H1 (cell line): ENCODE data around the gene SLC7A14.

Experiments
- CHD2 ChIP-seq: IDR thresholded peaks from 2 replicates; pipeline ENCODE4 v1.6.1; 2012; ENCODE audit warnings: low read length, improper control_type of control experiment
- PHF8 ChIP-seq: fragments of 200-600 bp; sonication (generic); conservative IDR thresholded peaks from 2 replicates; pipeline ENCODE4 v1.7.1; 2012; ENCODE audit warnings: low read depth, mild to moderate bottlenecking, inconsistent platforms, low read length, moderate library complexity
- RAD21 ChIP-seq, 2 experiments: IDR thresholded peaks in 1 of 2; conservative IDR thresholded peaks in 1 of 2; 2 replicates each; pipeline ENCODE4 v1.6.1; 2011; ENCODE audit warnings: low read depth in 2 of 2, low read length in 2 of 2, improper control_type of control experiment in 1 of 2, inconsistent platforms in 1 of 2, mild to moderate bottlenecking in 1 of 2, moderate library complexity in 1 of 2
- SIN3A ChIP-seq, 2 experiments: IDR thresholded peaks in 1 of 2; conservative IDR thresholded peaks in 1 of 2; 2 replicates each; pipeline ENCODE4 v1.6.1; 2011 to 2012; ENCODE audit warnings: low read length in 2 of 2, improper control_type of control experiment in 1 of 2, low read depth in 1 of 2, mild to moderate bottlenecking in 1 of 2
- SP4 ChIP-seq: IDR thresholded peaks from 2 replicates; pipeline ENCODE4 v1.6.1; 2012; ENCODE audit warnings: low read length, inconsistent platforms
- TAF1 ChIP-seq: IDR thresholded peaks from 2 replicates; pipeline ENCODE4 v1.6.1; 2011; ENCODE audit warnings: mild to moderate bottlenecking, low read depth, low read length
- TAF7 ChIP-seq: optimal IDR thresholded peaks from 2 replicates; pipeline ENCODE3; 2011; ENCODE audit warnings: low read depth, mild to moderate bottlenecking, inconsistent platforms, low read length, moderate library complexity, borderline replicate concordance
- TEAD4 ChIP-seq: IDR thresholded peaks from 2 replicates; pipeline ENCODE4 v1.6.1; 2012; ENCODE audit warnings: low read depth, low read length, inconsistent platforms, mixed read lengths
- TF ChIP-seq, protein P1 (sequence below), 3 experiments: IDR thresholded peaks; 1 replicate in 2 of 3; 2 replicates in 1 of 3; pipeline versions ENCODE4 v1.5.1 to v1.6.1; 2011; ENCODE audit warnings: low read length in 3 of 3, mild to moderate bottlenecking in 3 of 3, inconsistent platforms in 2 of 3, low read depth in 1 of 3, moderate library complexity in 1 of 3; ENCODE audit not compliant: insufficient read depth in 1 of 3; ENCODE audit errors: control extremely low read depth in 1 of 3
- TF ChIP-seq, protein P2 (sequence below): IDR thresholded peaks from 2 replicates; pipeline ENCODE4 v1.6.1; 2011; ENCODE audit warnings: low read depth, mild to moderate bottlenecking, low read length; ENCODE audit not compliant: insufficient read depth
- TF ChIP-seq, protein P3 (sequence below): IDR thresholded peaks from 2 replicates; pipeline ENCODE4 v1.6.1; 2012; ENCODE audit warnings: low read length, inconsistent platforms

DNA sequence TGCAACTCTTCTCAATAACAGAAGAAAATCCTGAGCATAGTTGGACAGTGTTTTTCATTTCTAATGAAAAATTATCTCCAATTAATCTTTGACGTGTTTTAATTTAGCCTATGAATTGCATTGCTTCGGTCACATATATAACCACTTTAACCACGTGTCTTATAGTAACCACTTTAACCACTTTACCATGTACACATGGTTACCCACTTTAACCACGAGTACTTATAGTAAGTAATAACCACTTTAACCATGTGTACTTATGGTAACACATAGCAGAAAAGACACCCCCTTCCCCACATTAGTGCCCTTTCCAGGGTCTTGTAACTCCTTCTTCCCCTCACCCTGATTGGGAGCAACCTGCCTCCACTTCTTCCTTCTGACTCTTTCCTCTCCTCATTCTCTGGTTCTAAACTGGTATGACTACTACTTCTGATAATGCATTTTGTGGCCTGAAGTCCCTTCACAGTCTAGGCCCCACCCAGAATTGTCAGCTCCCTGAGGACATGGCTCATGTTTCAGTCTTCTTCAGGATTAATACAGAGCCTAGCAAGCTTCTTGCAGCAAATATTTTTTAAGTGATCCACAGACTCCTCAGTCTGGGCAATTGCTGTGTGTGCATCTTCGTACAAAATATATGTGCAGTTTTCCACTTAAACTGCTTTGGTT, 25.0 kb downstream of the SLC7A14 start:
- TF ChIP-seq, protein P1, sequence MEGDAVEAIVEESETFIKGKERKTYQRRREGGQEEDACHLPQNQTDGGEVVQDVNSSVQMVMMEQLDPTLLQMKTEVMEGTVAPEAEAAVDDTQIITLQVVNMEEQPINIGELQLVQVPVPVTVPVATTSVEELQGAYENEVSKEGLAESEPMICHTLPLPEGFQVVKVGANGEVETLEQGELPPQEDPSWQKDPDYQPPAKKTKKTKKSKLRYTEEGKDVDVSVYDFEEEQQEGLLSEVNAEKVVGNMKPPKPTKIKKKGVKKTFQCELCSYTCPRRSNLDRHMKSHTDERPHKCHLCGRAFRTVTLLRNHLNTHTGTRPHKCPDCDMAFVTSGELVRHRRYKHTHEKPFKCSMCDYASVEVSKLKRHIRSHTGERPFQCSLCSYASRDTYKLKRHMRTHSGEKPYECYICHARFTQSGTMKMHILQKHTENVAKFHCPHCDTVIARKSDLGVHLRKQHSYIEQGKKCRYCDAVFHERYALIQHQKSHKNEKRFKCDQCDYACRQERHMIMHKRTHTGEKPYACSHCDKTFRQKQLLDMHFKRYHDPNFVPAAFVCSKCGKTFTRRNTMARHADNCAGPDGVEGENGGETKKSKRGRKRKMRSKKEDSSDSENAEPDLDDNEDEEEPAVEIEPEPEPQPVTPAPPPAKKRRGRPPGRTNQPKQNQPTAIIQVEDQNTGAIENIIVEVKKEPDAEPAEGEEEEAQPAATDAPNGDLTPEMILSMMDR (IDR thresholded peaks at IDR 0.05; ENCODE audit: control extremely low read depth in 1 of 3, insufficient read depth in 1 of 3, low read depth in 1 of 3, low read length in 3 of 3): no peak
- TF ChIP-seq, protein P2, sequence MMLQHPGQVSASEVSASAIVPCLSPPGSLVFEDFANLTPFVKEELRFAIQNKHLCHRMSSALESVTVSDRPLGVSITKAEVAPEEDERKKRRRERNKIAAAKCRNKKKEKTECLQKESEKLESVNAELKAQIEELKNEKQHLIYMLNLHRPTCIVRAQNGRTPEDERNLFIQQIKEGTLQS: no peak
- TF ChIP-seq SP4: no peak
- TF ChIP-seq, protein P3, sequence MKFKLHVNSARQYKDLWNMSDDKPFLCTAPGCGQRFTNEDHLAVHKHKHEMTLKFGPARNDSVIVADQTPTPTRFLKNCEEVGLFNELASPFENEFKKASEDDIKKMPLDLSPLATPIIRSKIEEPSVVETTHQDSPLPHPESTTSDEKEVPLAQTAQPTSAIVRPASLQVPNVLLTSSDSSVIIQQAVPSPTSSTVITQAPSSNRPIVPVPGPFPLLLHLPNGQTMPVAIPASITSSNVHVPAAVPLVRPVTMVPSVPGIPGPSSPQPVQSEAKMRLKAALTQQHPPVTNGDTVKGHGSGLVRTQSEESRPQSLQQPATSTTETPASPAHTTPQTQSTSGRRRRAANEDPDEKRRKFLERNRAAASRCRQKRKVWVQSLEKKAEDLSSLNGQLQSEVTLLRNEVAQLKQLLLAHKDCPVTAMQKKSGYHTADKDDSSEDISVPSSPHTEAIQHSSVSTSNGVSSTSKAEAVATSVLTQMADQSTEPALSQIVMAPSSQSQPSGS: no peak
- no peak for TF ChIP-seq SIN3A (conservative IDR thresholded peaks at IDR 0.05 in 1 of 2, IDR thresholded peaks at IDR 0.05 in 1 of 2; ENCODE audit: low read depth in 1 of 2, low read length in 2 of 2)
- no peak for TF ChIP-seq TEAD4
- no peak for TF ChIP-seq TAF1
- TF ChIP-seq PHF8: no peak
- TF ChIP-seq CHD2: no peak
- no peak for TF ChIP-seq TAF7
- no peak for TF ChIP-seq RAD21 (IDR thresholded peaks at IDR 0.05 in 1 of 2, conservative IDR thresholded peaks at IDR 0.05 in 1 of 2; ENCODE audit: low read depth in 2 of 2, low read length in 2 of 2)
